Measurements from ENCODE around the gene ATN1.

The ATN1 gene

DNA sequence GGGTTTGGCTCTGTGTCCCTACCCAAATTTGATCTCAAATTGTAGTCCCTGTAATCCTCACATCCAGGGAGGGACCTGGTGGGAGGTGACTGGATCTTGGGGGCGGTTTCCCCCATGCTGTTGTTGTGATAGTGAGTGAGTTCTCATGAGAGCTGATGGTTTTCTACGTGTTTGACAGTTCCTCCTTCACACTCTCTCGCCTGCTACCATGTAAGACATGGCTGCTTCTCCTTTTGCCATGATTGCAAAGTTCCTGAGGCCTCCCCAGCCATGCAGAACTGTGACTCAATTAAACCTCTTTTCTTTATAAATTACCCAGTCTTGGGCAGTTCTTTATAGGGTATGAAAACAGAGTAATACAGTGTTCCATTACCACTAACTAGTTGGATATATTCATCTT lies 33.4 kb upstream of the ATN1 start:
- H3K27ac Mint-ChIP-seq, result no peak overlapping the region
- TF ChIP-seq, protein P1, sequence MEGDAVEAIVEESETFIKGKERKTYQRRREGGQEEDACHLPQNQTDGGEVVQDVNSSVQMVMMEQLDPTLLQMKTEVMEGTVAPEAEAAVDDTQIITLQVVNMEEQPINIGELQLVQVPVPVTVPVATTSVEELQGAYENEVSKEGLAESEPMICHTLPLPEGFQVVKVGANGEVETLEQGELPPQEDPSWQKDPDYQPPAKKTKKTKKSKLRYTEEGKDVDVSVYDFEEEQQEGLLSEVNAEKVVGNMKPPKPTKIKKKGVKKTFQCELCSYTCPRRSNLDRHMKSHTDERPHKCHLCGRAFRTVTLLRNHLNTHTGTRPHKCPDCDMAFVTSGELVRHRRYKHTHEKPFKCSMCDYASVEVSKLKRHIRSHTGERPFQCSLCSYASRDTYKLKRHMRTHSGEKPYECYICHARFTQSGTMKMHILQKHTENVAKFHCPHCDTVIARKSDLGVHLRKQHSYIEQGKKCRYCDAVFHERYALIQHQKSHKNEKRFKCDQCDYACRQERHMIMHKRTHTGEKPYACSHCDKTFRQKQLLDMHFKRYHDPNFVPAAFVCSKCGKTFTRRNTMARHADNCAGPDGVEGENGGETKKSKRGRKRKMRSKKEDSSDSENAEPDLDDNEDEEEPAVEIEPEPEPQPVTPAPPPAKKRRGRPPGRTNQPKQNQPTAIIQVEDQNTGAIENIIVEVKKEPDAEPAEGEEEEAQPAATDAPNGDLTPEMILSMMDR (IDR thresholded peaks at IDR 0.05; ENCODE audit: unreplicated experiment in 3 of 3), result no peak
- peaks cover 4% of the 10 kb centered on the region for H3K27me3 Mint-ChIP-seq (ENCODE audit: low read depth)
- H3K4me3 Mint-ChIP-seq, result no peak overlapping the region
- H3K9me3 Mint-ChIP-seq, result no peaks in the 10 kb centered on the region
- no peaks in the 10 kb centered on the region for H3K36me3 Mint-ChIP-seq (ENCODE audit: low read depth)
- H3K4me1 Mint-ChIP-seq, result peaks cover 5% of the 10 kb centered on the region

DNA sequence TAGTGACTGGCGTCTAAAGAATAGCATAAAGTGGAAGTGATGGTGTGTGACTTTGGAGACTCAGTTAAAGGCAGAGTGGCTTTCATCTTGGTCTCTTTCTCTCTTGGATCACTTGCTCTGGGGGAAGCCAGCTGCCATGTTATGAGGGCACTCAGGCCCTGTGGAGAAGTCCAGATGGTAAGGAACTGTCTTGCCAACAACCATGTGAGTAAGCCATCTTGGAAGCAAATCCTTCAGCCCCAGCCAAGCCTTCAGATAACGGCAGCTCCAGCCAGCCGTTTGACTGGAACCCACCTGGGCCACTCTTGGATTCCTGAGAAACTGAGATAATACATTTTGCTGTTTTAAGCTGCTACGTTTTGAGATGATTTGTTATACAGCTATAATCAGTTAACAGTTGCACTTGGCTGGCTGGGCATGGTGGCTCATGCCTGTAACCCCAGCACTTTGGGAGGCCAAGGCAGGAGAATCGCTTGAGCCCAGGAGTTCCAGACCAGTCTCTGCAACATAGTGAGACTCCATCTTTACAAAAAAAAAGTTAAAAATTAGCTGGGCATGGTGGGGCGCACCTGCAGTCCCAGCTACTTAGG lies 30.8 kb upstream of the ATN1 start:
- no peak overlapping the region for H3K27ac Mint-ChIP-seq

DNA sequence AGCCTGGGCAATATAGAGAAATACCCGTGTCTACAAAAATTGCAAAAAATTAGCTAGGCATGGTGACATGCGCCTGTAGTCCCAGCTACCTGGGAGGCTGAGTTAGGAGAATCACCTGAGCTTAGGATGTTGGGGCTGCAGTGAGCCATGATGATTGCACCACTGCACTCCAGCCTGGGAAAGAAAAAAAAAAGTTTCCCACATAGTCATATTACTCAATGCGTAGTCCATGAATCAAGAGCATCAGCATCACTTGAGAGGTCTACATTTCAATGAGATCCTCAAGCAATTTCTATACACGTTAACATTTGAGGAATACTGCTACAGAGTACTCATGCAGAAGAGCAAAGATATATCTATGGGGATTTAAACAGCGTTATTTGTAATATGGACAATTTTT lies 28.3 kb upstream of the ATN1 start:
- TF ChIP-seq, protein P1 (IDR thresholded peaks at IDR 0.05; ENCODE audit: unreplicated experiment in 3 of 3), result no peak
- Mint-ChIP-seq H3K4me3 (no peak overlapping the region), H3K36me3 (ENCODE audit: low read depth) (no peaks in the 10 kb centered on the region), H3K27ac (no peak overlapping the region), H3K9me3 (no peaks in the 10 kb centered on the region), H3K27me3 (ENCODE audit: low read depth) (no peaks in the 10 kb centered on the region), H3K4me1 (peaks cover 4% of the 10 kb centered on the region)

More for the DNA sequence above, 30.8 kb upstream of the ATN1 start:
- Mint-ChIP-seq H3K9me3 (no peaks in the 10 kb centered on the region), H3K4me1 (no peaks in the 10 kb centered on the region), H3K36me3 (ENCODE audit: low read depth) (no peaks in the 10 kb centered on the region), H3K27me3 (ENCODE audit: low read depth) (no peaks in the 10 kb centered on the region), H3K4me3 (no peak overlapping the region)
- TF ChIP-seq, protein P1 (IDR thresholded peaks at IDR 0.05; ENCODE audit: unreplicated experiment in 3 of 3), result no peak

DNA sequence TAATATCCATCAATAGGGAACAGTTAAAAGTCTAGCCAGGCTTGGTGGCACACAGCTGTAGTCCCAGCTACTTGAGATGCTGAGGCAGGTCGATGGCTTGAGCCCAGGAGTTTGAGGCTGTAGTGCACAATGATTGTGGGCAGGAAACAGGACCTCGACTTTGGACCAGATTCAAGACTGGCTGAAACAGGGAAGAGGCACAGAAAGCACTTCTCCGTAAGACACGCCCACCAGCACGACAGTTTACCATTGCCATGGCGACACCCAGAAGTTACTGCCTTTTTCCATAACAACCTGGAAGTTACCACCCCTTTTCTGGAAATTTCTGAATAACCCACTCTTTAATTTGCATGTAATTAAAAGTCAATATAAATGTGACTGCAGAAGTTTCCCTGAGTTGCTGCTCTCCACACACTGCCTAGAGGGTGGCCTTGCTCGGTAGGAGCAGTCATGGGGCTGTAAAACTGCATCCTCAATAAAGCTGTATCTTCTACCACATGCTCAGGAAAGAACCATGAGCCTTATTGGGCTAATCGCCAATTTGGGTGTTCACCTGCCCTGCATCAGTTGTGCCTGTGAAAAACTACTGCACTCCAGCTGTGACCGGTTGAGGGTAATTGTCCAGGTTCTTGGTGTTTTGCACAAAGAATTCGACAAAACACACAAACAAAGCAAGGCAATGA lies 27.8 kb upstream of the ATN1 start:
- Mint-ChIP-seq H3K27me3 (ENCODE audit: low read depth) (no peaks in the 10 kb centered on the region), H3K4me3 (no peak overlapping the region), H3K9me3 (no peaks in the 10 kb centered on the region), H3K36me3 (ENCODE audit: low read depth) (no peaks in the 10 kb centered on the region), H3K27ac (no peak overlapping the region), H3K4me1 (peaks cover 4% of the 10 kb centered on the region)
- TF ChIP-seq, protein P1 (IDR thresholded peaks at IDR 0.05; ENCODE audit: unreplicated experiment in 3 of 3), result no peak

DNA sequence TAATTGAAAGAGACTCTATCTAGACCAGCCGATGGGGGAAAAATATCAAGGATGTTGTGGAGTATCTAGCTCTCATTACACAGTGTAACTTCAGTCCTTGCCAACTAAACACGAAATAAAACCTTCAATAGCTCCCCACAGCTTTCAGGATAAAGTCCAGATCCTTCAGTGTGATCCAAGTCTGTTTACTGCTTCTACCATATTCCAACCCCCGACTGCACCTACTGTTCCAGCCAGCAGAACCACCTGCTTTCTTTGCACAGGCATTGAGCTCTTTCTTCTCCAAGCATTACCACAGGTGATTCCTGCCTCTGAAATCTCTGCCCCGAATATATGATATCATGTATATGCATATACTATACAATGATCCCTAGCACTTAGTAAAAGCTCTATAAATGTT lies 25.3 kb upstream of the ATN1 start:
- TF ChIP-seq, protein P1 (IDR thresholded peaks at IDR 0.05; ENCODE audit: unreplicated experiment in 3 of 3), result no peak
- H3K27ac Mint-ChIP-seq, result no peak overlapping the region
- H3K27me3 Mint-ChIP-seq (ENCODE audit: low read depth), result no peaks in the 10 kb centered on the region
- no peaks in the 10 kb centered on the region for H3K36me3 Mint-ChIP-seq (ENCODE audit: low read depth)
- H3K4me3 Mint-ChIP-seq, result no peak overlapping the region
- no peaks in the 10 kb centered on the region for H3K9me3 Mint-ChIP-seq
- H3K4me1 Mint-ChIP-seq, result peaks cover 4% of the 10 kb centered on the region

DNA sequence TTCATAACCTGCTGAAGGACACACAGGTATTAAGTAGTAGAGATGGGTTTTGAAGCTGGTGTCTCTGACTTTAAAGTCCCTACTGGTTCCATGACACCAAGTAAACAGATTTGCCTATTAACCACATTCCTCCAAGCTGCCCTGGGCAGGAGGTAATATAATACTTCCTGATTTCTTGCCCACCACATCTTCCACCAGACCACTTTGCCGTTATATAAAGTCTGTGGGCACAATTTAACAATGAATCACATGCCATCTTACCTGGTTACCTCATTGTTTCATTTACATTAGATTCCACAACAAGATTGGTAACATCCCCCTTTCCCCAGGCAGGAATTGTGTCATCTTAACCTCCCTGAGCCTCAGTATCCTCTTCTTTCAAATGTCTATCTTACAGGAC lies 24.0 kb upstream of the ATN1 start:
- H3K27ac Mint-ChIP-seq, result no peak overlapping the region
- H3K4me3 Mint-ChIP-seq, result no peak overlapping the region
- TF ChIP-seq, protein P1 (IDR thresholded peaks at IDR 0.05; ENCODE audit: unreplicated experiment in 3 of 3), result no peak
- H3K27me3 Mint-ChIP-seq (ENCODE audit: low read depth), result no peaks in the 10 kb centered on the region
- H3K36me3 Mint-ChIP-seq (ENCODE audit: low read depth), result no peaks in the 10 kb centered on the region
- H3K9me3 Mint-ChIP-seq, result no peaks in the 10 kb centered on the region
- H3K4me1 Mint-ChIP-seq, result peaks cover 4% of the 10 kb centered on the region

All from nephron (organoid).